ENCODE data around the gene IL17C.

The IL17C gene

GRCh38 chr16:88687254-88687576 lies 48.8 kb downstream of the IL17C start:
- DNase-seq: no peak

DNA sequence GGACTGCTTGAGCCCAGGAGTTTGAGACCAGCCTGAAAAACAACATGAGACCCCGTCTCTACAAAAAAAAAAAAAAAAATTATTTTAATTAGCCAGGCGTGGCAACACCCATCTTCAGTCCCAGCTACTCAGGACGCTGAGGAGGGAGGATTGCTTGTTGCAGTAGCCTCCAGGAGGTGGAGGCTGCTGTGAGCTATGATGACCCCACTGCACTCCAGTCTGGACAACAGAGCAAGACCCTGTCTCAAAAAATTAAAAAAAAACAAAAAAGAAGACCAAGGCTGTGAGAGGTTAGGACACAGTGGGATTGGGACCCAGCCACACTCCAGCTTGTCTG lies 49.3 kb downstream of the IL17C start:
- no peak for DNase-seq

GRCh38 chr16:88688013-88688778 lies 49.8 kb downstream of the IL17C start:
- DNase-seq: peak; percentile 84
